ENCODE results near the gene NTNG2.

- TF ChIP-seq CTCF (IDR thresholded peaks at IDR 0.05): no peak
- no peak for TF ChIP-seq POLR2A (IDR thresholded peaks at IDR 0.05)
Observed at GRCh38 chr9:132214027-132214622, 52.3 kb downstream of the NTNG2 start.

Measured in stomach (tissue), 4 donors.